Head of caudate nucleus (tissue), 42 donors: ENCODE results near the gene TOR3A.

Experiments used
- DNase-seq, 42 donors: peaks; one replicate each; pipeline versions ENCODE4 v3.0.0 to v3.0.0-alpha.2; 2020 to 2021; ENCODE audit warnings: mixed read lengths in 7 of 42
- intact Hi-C: fragments of 100-400 bp; cut with DNase I; formaldehyde crosslinking; loops from one replicate; pipeline ENCODE4 v1.15.0; 2022

The TOR3A gene

GRCh38 chr1:179058487-179059483 is 23.1 kb upstream of the TOR3A start:
- no peak for DNase-seq
- intact Hi-C loops, result no loop called here

- no peak for DNase-seq
- intact Hi-C loops, result no loop called here
These were observed 20.2 kb upstream of the TOR3A start for GRCh38 chr1:179061360-179062282.

GRCh38 chr1:179066471-179066870 is 15.4 kb upstream of the TOR3A start:
- no peak for DNase-seq
- intact Hi-C loops, result no loop called here

GRCh38 chr1:179077396-179077795 is 4.5 kb upstream of the TOR3A start:
- DNase-seq, result no peak
- intact Hi-C loops, result no loop called here

GRCh38 chr1:179079113-179079761 is 2.6 kb upstream of the TOR3A start:
- peak in 33 of 42 donors; percentile 17 to 84 (median 64) for DNase-seq

GRCh38 chr1:179080866-179081686 is 794 bp upstream of the TOR3A start:
- DNase-seq, result peak in 1 of 42 donors; percentile 32
- intact Hi-C loops, result loop anchor here (5.0 kb wide), 3 partner anchors 54 to 286 kb away; partner anchors contain the start of genes AXDND1, FAM20B and SOAT1

More at GRCh38 chr1:179079113-179079761, 2.6 kb upstream of the TOR3A start:
- intact Hi-C loops, result no loop called here

- DNase-seq, result peak in 33 of 42 donors; percentile 15 to 61 (median 42)
- intact Hi-C loops, result loop anchor here (5.0 kb wide), 3 partner anchors 55 to 285 kb away; partner anchors contain the start of genes AXDND1, FAM20B and SOAT1
These were observed 596 bp downstream of the TOR3A start for GRCh38 chr1:179082333-179082998.

GRCh38 chr1:179082999-179083335 is 1.1 kb downstream of the TOR3A start:
- intact Hi-C loops, result loop anchor here (5.0 kb wide), 3 partner anchors 56 to 284 kb away; partner anchors contain the start of genes AXDND1, FAM20B and SOAT1
- DNase-seq, result peak in 2 of 42 donors; percentile 29 to 49

DNA sequence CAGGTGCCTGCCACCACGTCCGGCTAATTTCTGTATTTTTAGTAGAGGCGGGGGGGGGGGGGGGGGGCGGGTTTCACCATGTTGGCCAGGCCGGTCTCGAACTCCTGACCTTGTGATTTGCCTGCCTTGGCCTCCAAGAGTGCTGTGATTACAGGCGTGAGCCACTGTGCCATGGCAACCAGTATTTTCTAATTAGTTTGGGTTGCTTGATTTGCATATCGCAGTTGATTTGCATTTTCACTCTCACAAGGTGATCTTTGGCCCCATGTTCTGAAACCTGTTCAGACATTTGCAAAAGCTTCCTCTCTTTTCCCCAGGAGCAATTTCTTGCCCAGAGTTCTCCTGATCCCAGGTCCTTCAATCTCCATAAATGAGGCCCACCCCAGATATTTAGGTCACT is 1.7 kb downstream of the TOR3A start:
- DNase-seq, result no peak
- intact Hi-C loops, result loop anchor here (5.0 kb wide), 3 partner anchors 56 to 284 kb away; partner anchors contain the start of genes AXDND1, FAM20B and SOAT1

DNA sequence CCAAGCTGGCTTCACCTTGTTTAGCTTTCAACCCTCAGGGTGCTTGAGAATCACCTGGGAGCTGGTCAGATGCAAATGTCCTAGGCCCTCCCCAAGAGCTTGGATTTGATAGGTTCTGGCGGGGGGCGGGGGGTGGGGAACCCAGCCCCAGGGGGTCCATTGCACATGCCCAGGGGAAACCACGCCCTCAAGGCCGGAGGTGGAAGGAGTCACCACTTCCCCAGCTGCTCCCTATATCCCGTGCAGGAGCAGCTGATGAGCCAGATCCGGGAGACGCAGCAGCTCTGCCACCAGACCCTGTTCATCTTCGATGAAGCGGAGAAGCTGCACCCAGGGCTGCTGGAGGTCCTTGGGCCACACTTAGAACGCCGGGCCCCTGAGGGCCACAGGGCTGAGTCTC is 5.8 kb downstream of the TOR3A start:
- intact Hi-C loops, result no loop called here
- DNase-seq, result peak in 2 of 42 donors; percentile 8 to 29

DNA sequence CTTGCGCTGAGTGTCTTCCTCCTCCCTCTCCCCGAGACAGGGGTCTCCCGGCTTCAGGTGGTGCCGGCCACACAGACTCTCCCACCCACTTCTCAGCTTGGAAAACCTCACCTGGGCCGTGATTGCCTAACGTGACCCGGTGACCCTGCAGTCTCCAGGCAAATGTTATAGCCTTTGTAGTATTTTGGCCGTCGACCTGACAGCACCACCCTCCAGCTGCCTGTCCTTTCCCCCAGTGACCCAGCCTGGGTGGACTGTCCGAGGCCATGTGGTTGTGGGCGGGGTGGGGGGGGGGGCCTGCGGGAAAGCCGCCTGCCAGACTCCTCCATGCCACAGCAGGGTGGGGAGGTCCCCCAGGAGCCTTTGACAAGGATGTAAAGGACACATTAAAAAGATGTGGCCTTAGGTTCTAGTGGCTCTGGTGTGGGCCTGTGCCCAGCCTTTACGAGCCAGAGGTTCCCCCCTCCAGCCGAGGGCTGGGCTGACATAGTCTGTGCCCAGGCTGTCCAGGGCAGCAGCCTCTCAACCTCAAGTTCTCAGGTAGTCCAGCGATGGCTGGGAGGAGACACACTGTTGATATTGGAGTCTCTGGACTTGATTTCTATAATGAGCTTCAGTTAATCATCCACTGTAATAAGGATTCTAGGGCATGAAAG is 8.1 kb downstream of the TOR3A start:
- intact Hi-C loops, result no loop called here
- no peak for DNase-seq

- intact Hi-C loops, result no loop called here
- no peak for DNase-seq
These were observed 8.7 kb downstream of the TOR3A start for GRCh38 chr1:179090522-179090921.

GRCh38 chr1:179090923-179091322 is 9.1 kb downstream of the TOR3A start:
- intact Hi-C loops, result no loop called here
- no peak for DNase-seq

DNA sequence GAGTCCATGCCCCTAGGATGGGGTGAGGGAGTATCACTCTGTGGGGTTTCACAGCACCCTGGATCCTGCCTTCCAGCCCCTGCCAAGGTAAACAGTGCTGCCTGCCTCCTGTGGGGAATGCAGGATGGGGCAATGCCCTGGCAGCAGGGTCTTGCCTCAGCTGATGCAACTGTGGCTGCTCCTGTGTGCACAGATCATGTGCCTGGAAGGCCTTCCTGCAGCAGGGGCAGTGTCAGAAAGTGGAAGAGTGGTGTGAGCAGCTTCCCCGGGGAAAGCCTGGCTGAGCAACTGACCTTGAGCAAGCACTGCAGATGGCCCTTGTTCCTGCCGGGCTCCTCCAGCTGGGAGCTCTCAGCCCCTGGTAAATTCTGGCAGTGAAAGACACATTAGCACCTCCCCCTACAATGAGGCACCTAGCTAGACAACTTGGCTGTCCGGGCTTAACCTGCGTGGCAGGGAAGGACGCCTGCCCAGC is 9.9 kb downstream of the TOR3A start:
- intact Hi-C loops, result no loop called here

DNA sequence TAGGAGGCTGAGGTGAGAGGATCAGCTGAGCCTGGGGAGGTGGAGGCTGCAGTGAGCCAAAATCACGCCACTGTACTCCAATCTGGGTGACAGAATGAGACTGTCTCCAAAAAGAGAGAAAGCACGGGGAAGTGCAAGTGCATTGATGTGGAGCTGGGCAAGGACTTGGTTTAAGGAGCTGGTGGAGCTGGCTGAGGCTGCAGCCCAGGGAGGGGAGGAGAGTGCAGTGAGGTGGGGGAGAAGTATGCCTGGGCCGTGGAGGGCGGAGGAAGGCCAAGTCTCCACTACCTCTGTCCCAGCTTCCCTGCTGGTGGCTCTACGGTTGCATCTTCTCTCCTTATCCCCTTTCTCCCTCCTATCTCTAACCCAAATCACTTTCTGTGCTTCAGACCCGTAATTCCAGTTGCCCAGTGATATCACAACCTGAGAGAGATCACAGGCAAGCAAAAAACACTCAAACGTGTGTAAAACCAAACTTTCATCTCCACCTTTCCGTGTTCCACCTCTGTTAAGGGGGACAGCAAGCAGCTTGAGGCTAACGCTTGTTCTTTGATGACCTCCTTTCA is 11.1 kb downstream of the TOR3A start:
- intact Hi-C loops, result no loop called here
- no peak for DNase-seq

More for the DNA sequence above, 9.9 kb downstream of the TOR3A start:
- DNase-seq, result peak in 1 of 42 donors; percentile 63

DNA sequence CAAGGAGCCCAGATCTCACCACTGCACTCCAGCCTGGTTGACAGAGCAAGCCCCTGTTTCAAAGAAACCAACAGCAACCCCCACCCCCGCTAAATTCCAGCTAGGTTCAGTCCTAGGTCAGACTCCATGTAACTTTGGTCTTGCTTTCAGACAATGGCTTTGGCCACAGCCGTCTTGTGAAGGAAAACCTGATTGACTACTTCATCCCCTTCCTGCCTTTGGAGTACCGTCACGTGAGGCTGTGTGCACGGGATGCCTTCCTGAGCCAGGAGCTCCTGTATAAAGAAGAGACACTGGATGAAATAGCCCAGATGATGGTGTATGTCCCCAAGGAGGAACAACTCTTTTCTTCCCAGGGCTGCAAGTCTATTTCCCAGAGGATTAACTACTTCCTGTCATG is 12.9 kb downstream of the TOR3A start:
- intact Hi-C loops, result no loop called here
- DNase-seq, result no peak
